HG03469 (cell line): ENCODE data around the gene DRD2.
"Not testable (repeated sequence)": the region's sequence is repeated elsewhere in the genome, so short reads cannot be mapped to it uniquely, and the experiment has no call there.

ENCODE experiments used
- ATAC-seq: cut with Tn5 transposase; IDR thresholded peaks from one replicate; pipeline ENCODE4 v1.9.1; 2021; ENCODE audit warnings: mild to moderate bottlenecking, moderate library complexity, moderate number of reproducible peaks; ENCODE audit not compliant: unreplicated experiment

The DRD2 gene

GRCh38 chr11:113475160-113475761 lies at the start of gene DRD2:
Gene DRD2, minus strand, starts transcription at chr11:113475398. Its CDS starts 50,747 bp downstream, at chr11:113424651.
- ATAC-seq: no peak

- not testable (repeated sequence) for ATAC-seq
Measured at GRCh38 chr11:113523906-113524305, 48.7 kb upstream of the DRD2 start.

GRCh38 chr11:113521737-113522517 lies 46.7 kb upstream of the DRD2 start:
- ATAC-seq: no peak

GRCh38 chr11:113519989-113520613 lies 44.9 kb upstream of the DRD2 start:
- no peak for ATAC-seq

- ATAC-seq: no peak
Measured at GRCh38 chr11:113518716-113519495, 43.7 kb upstream of the DRD2 start.

GRCh38 chr11:113517361-113517760 lies 42.2 kb upstream of the DRD2 start:
- ATAC-seq: no peak

- ATAC-seq: no peak
Measured at GRCh38 chr11:113514856-113515255, 39.7 kb upstream of the DRD2 start.

- ATAC-seq: no peak
Measured at GRCh38 chr11:113507341-113507740, 32.1 kb upstream of the DRD2 start.

- ATAC-seq: no peak
Measured at GRCh38 chr11:113506893-113507292, 31.7 kb upstream of the DRD2 start.

GRCh38 chr11:113506461-113506860 lies 31.3 kb upstream of the DRD2 start:
- ATAC-seq: no peak

- ATAC-seq: no peak
Measured at GRCh38 chr11:113505541-113506375, 30.6 kb upstream of the DRD2 start.

GRCh38 chr11:113505046-113505445 lies 29.8 kb upstream of the DRD2 start:
- no peak for ATAC-seq

- no peak for ATAC-seq
Measured at GRCh38 chr11:113504586-113504985, 29.4 kb upstream of the DRD2 start.

- ATAC-seq: no peak
Measured at GRCh38 chr11:113504071-113504470, 28.9 kb upstream of the DRD2 start.

- no peak for ATAC-seq
Measured at GRCh38 chr11:113497066-113497910, 22.1 kb upstream of the DRD2 start.

GRCh38 chr11:113496026-113496651 lies 20.9 kb upstream of the DRD2 start:
- ATAC-seq: no peak

GRCh38 chr11:113494021-113494420 lies 18.8 kb upstream of the DRD2 start:
- no peak for ATAC-seq

- ATAC-seq: no peak
Measured at GRCh38 chr11:113493206-113493605, 18.0 kb upstream of the DRD2 start.

GRCh38 chr11:113488931-113489351 lies 13.7 kb upstream of the DRD2 start:
- no peak for ATAC-seq
